SK-N-SH treated with all-trans-retinoic acid at 6 μM for 48 hours (cell line): Measurements from ENCODE around the gene RTN4R.
"Not testable (repeated sequence)": the region's sequence is repeated elsewhere in the genome, so short reads cannot be mapped to it uniquely, and the experiment has no call there.

Experiments used
- ATAC-seq: fragments of 200-7000 bp; cut with Tn5 transposase; 3 replicates; pipeline ENCODE4 v1.9.1; 2020; ENCODE audit warnings: mild to moderate bottlenecking, moderate library complexity
- ARNTL ChIP-seq: fragments of 450-650 bp; formaldehyde crosslinking; IDR thresholded peaks from 2 replicates; pipeline ENCODE4 v1.5.0; 2020; ENCODE audit warnings: low read depth, mild to moderate bottlenecking, moderate library complexity, borderline replicate concordance
- BACH2 ChIP-seq: fragments of 250-450 bp; sonication (Bioruptor Pico); IDR thresholded peaks from 2 replicates; pipeline ENCODE4 v1.9.0; 2021; ENCODE audit warnings: mild to moderate bottlenecking, borderline replicate concordance
- CSDC2 ChIP-seq: fragments of 250-450 bp; sonication (Bioruptor Pico); IDR thresholded peaks from 2 replicates; pipeline ENCODE4 v1.5.0; 2020; ENCODE audit warnings: mild to moderate bottlenecking, moderate library complexity
- ESRRG ChIP-seq: fragments of 250-450 bp; sonication (Bioruptor Pico); IDR thresholded peaks from 2 replicates; pipeline ENCODE4 v1.6.1; 2021; ENCODE audit warnings: mild to moderate bottlenecking
- GLIS3 ChIP-seq: fragments of 250-450 bp; sonication (Bioruptor Pico); IDR thresholded peaks from 2 replicates; pipeline ENCODE4 v1.5.0; 2020; ENCODE audit warnings: mild to moderate bottlenecking, moderate library complexity
- OSR1 ChIP-seq: fragments of 250-450 bp; sonication (Bioruptor Pico); IDR thresholded peaks from 2 replicates; pipeline ENCODE4 v1.8.0; 2022; ENCODE audit warnings: moderate library complexity, mild to moderate bottlenecking, inconsistent platforms
- PPARA ChIP-seq: fragments of 250-450 bp; sonication (Bioruptor Pico); IDR thresholded peaks from 2 replicates; pipeline ENCODE4 v1.5.0; 2020; ENCODE audit warnings: mild to moderate bottlenecking, borderline replicate concordance
- SNAI2 ChIP-seq: fragments of 250-450 bp; sonication (Bioruptor Pico); IDR thresholded peaks from 2 replicates; pipeline ENCODE4 v1.5.0; 2020; ENCODE audit warnings: mild to moderate bottlenecking, moderate library complexity
- TOX ChIP-seq: fragments of 250-450 bp; sonication (Bioruptor Pico); IDR thresholded peaks from 2 replicates; pipeline ENCODE4 v1.8.0; 2021; ENCODE audit warnings: mild to moderate bottlenecking, moderate library complexity, borderline replicate concordance
- ZC3H10 ChIP-seq: fragments of 250-450 bp; sonication (Bioruptor Pico); IDR thresholded peaks from 2 replicates; pipeline ENCODE4 v1.5.1; 2021; ENCODE audit warnings: mild to moderate bottlenecking, moderate library complexity
- ZFP3 ChIP-seq: fragments of 250-450 bp; sonication (Bioruptor Pico); IDR thresholded peaks from 2 replicates; pipeline ENCODE4 v1.5.0; 2020; ENCODE audit warnings: mild to moderate bottlenecking, moderate library complexity
- ZFP30 ChIP-seq: fragments of 450-650 bp; formaldehyde crosslinking; IDR thresholded peaks from 2 replicates; pipeline ENCODE4 v1.5.0; 2022; ENCODE audit warnings: mild to moderate bottlenecking, moderate library complexity
- ZNF8 ChIP-seq: fragments of 450-650 bp; formaldehyde crosslinking; IDR thresholded peaks from 2 replicates; pipeline ENCODE4 v1.5.0; 2020; ENCODE audit warnings: mild to moderate bottlenecking, moderate library complexity
- TF ChIP-seq, protein P1 (sequence below): fragments of 250-450 bp; sonication (Bioruptor Pico); IDR thresholded peaks from 2 replicates; pipeline ENCODE4 v1.5.1; 2021; ENCODE audit warnings: mild to moderate bottlenecking, moderate library complexity
- TF ChIP-seq, protein P2 (sequence below): fragments of 250-450 bp; sonication (Bioruptor Pico); IDR thresholded peaks from 2 replicates; pipeline ENCODE4 v1.5.0; 2020; ENCODE audit warnings: mild to moderate bottlenecking, moderate library complexity
- TF ChIP-seq, protein P3 (sequence below): fragments of 250-450 bp; sonication (Bioruptor Pico); IDR thresholded peaks from 2 replicates; pipeline ENCODE4 v1.8.0; 2020; ENCODE audit warnings: mild to moderate bottlenecking, moderate library complexity, borderline replicate concordance
- TF ChIP-seq, protein P4 (sequence below): fragments of 250-450 bp; sonication (Bioruptor Pico); IDR thresholded peaks from 2 replicates; pipeline ENCODE4 v1.8.0; 2021; ENCODE audit warnings: low read depth, mild to moderate bottlenecking, moderate library complexity, borderline replicate concordance

The RTN4R gene

DNA sequence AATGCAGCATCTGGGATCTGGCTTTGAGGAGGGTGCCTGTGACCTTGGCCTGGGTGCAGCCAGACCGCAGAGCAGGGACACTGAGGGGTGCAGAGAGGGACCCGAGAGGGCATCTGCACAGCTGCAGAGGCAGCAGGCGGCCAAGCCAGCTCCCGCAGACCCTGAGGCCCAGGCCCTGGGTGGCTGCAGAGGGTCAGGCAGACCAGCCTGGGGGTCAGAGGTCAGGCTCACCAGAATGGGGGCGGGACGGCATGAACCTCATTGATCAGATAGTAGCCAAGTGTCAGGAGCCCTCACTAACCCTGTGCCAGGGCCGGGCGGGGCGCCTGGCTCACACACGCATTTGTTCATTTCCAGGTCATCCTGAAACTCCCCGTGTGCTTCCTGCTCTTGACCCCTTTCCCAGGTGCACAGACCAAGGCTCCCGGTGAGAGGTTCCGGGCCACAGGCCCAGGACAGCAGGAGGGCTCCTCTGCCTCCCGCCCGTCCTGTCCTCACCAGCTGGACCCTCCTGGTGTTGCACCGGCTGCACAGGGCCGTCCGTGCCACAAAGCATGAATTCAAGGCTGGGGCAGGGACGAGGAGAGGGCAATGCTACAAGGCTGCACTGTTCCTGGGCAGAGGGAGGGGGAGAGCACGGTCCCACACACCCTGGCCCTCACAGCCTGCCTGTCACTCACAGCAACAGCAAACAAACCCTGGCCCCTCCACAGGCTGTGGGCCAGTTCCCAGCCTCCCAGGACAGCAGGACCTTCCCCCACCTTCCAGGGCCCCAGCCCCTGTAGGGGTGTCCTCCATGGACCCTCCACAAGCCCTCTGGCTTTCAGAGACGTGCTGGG, 3.3 kb downstream of the RTN4R start (continued):
- TF ChIP-seq ZNF8 (CRISPR knock-in tag) = no peak
- TF ChIP-seq BACH2 (CRISPR knock-in tag) = no peak
- TF ChIP-seq PPARA = no peak

DNA sequence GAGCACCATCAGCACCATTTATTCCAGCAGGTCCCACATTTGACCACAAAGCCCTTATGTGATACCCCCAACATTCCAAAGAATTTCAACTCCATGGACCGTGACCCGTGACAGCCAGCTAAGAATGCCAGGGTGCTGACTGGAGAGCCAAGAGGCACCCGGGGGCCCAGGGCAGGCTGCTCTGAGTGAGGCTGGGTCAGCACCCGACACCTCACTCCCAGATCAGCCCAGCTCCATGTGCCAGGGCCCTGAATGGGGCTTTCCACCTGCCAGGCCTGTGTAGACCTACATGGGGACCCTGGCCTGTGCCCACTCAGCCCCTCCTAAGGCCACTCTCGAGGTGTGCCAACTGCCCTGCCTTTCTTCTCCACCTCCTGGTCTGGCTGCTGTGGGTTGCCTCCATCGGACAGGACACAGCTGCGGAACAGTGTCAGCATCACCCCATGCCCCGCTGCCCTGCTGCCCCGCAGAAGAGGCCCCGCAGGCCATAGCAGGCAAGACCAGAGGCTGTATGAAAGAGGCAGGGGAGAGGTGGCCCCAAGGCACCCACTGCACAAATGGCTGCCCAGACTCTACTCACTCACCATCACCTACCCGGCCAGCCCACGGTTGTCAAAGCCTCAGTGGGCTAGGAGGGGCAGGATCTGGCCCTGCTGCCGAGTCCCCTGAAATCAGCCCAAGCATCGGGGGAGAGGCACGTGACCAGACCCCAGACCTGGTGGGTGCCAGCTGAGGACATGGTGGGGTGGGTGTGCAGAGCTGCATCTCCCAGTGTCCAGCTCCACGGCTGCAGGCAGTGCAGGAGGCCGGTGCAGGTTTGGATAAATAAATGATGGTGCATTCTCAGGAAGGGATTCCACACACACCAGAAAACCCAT, 4.5 kb downstream of the RTN4R start:
- ATAC-seq = not testable (repeated sequence)

DNA sequence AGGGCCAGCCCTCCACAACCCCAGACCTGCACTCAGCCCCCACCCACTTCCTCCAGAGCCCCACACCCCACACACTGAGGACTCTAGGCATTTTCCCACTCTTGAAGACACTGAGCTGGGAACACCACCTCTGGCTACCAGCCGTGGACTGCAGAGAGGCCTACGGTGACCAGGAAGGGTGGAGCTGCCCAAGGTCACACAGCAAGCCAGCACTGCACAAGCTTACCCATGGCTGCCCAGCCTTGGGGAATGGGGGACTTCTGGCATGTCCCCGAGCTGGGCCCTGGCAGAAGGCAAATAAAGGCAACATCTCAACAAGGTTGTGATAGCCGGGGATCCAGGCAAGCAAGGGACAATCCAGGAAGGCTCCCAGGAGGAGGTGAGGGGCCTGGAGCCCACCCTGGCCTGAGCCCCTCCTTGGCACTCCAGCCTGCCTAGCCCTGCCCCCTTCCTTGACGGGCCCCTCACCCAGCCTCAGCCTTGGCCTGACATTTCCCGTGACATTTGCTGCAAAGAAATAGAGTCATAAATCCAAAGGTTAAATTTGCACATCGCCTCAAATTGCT, 5.5 kb downstream of the RTN4R start:
- TF ChIP-seq TOX (CRISPR knock-in tag) (no peak), BACH2 (CRISPR knock-in tag) (no peak)
- TF ChIP-seq, protein P1, sequence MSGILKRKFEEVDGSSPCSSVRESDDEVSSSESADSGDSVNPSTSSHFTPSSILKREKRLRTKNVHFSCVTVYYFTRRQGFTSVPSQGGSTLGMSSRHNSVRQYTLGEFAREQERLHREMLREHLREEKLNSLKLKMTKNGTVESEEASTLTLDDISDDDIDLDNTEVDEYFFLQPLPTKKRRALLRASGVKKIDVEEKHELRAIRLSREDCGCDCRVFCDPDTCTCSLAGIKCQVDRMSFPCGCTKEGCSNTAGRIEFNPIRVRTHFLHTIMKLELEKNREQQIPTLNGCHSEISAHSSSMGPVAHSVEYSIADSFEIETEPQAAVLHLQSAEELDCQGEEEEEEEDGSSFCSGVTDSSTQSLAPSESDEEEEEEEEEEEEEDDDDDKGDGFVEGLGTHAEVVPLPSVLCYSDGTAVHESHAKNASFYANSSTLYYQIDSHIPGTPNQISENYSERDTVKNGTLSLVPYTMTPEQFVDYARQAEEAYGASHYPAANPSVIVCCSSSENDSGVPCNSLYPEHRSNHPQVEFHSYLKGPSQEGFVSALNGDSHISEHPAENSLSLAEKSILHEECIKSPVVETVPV (CRISPR knock-in tag) = no peak
- ATAC-seq = no peak

DNA sequence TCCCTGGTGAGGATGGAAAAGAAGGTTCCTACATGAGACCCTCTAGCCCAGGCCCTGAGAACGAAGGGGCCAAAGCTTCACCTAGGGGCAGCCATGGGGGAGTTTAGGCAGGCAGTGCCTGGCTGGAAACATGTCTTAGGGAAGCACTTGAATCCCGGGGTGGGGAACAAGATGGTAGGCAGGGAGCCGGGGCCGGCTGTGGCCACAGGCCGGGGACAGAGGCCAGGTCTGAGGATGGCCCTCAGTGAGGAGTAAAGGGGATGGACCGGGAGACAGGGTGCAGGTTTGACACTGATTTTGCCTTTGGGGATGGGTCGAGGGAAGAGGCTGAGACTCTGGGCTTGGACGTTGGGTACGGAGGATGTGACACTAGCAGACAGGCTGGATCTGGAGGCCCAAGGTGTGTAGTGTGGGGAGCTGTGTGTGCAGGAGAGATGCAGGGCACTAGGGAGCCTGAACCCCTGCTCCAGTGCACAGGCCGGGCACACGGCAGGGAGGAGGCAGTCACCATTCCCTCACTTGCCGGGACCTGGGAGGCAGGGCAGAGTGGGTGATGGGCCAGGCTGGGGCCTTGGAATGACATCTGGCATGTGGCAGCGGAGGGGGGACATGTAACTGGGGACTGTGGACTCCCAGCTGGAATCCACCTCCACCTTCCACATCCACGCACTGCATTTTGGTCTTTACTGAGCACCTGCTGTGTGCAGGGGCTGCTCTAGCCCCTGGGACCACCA, 6.1 kb downstream of the RTN4R start:
- ATAC-seq = no peak
- no peak for TF ChIP-seq TOX (CRISPR knock-in tag)
- TF ChIP-seq OSR1 = no peak
- TF ChIP-seq GLIS3 (CRISPR knock-in tag) = no peak
- TF ChIP-seq, protein P1 (CRISPR knock-in tag) = no peak
- TF ChIP-seq ZFP30 = no peak
- no peak for TF ChIP-seq PPARA
- no peak for TF ChIP-seq ARNTL (CRISPR knock-in tag)
- no peak for TF ChIP-seq CSDC2 (CRISPR knock-in tag)
- TF ChIP-seq, protein P2, sequence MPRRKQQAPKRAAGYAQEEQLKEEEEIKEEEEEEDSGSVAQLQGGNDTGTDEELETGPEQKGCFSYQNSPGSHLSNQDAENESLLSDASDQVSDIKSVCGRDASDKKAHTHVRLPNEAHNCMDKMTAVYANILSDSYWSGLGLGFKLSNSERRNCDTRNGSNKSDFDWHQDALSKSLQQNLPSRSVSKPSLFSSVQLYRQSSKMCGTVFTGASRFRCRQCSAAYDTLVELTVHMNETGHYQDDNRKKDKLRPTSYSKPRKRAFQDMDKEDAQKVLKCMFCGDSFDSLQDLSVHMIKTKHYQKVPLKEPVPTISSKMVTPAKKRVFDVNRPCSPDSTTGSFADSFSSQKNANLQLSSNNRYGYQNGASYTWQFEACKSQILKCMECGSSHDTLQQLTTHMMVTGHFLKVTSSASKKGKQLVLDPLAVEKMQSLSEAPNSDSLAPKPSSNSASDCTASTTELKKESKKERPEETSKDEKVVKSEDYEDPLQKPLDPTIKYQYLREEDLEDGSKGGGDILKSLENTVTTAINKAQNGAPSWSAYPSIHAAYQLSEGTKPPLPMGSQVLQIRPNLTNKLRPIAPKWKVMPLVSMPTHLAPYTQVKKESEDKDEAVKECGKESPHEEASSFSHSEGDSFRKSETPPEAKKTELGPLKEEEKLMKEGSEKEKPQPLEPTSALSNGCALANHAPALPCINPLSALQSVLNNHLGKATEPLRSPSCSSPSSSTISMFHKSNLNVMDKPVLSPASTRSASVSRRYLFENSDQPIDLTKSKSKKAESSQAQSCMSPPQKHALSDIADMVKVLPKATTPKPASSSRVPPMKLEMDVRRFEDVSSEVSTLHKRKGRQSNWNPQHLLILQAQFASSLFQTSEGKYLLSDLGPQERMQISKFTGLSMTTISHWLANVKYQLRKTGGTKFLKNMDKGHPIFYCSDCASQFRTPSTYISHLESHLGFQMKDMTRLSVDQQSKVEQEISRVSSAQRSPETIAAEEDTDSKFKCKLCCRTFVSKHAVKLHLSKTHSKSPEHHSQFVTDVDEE (CRISPR knock-in tag) = no peak
- no peak for TF ChIP-seq SNAI2 (CRISPR knock-in tag)
- no peak for TF ChIP-seq ZC3H10
- TF ChIP-seq, protein P3, sequence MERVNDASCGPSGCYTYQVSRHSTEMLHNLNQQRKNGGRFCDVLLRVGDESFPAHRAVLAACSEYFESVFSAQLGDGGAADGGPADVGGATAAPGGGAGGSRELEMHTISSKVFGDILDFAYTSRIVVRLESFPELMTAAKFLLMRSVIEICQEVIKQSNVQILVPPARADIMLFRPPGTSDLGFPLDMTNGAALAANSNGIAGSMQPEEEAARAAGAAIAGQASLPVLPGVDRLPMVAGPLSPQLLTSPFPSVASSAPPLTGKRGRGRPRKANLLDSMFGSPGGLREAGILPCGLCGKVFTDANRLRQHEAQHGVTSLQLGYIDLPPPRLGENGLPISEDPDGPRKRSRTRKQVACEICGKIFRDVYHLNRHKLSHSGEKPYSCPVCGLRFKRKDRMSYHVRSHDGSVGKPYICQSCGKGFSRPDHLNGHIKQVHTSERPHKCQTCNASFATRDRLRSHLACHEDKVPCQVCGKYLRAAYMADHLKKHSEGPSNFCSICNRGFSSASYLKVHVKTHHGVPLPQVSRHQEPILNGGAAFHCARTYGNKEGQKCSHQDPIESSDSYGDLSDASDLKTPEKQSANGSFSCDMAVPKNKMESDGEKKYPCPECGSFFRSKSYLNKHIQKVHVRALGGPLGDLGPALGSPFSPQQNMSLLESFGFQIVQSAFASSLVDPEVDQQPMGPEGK = no peak
- no peak for TF ChIP-seq ZFP3 (CRISPR knock-in tag)
- TF ChIP-seq, protein P4, sequence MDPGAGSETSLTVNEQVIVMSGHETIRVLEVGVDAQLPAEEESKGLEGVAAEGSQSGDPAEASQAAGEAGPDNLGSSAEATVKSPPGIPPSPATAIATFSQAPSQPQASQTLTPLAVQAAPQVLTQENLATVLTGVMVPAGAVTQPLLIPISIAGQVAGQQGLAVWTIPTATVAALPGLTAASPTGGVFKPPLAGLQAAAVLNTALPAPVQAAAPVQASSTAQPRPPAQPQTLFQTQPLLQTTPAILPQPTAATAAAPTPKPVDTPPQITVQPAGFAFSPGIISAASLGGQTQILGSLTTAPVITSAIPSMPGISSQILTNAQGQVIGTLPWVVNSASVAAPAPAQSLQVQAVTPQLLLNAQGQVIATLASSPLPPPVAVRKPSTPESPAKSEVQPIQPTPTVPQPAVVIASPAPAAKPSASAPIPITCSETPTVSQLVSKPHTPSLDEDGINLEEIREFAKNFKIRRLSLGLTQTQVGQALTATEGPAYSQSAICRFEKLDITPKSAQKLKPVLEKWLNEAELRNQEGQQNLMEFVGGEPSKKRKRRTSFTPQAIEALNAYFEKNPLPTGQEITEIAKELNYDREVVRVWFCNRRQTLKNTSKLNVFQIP (CRISPR knock-in tag) = no peak
- TF ChIP-seq BACH2 (CRISPR knock-in tag) = no peak
- TF ChIP-seq ESRRG = no peak
